ENCODE measurements around the gene CAND1.

CAND1 gene

DNA sequence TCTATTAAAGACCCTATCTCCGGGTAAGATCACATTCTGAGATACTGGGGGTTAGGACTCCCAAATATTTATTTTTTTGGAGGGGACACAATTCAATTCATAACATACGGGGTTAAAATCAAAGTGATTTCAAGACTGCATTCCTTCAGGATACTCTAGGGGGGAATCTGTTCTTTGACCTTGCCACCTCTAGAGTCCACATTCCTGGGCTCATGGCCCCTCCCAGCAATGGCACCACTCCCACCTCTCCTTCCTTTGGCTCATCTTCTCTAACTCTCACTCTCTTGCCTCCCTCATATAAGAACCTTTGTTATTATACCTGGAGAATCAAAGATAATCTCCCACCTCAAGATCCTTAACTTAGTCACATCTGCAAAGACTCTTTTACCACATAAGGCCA lies 79.5 kb downstream of the CAND1 start:
- no peak for DNase-seq

DNA sequence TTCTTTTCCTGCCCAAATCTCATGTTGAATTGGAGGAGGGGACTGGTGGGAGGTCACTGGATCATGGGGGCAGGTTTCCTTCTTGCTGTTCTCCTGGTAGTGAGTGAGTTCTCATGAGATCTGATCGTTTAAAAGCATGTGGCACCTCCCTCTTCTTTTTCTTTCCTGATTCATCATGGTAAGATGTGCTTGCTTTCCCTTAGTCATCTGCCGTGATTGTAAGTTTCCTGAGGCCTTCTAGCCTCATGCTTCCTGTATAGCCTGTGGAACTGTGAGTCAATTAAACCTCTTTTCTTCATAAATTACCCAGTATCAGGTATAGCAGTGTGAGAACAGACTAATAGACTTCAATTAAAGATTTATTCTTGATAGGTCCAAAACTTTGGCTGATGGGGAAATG lies 83.5 kb downstream of the CAND1 start:
- no peak for DNase-seq

DNA sequence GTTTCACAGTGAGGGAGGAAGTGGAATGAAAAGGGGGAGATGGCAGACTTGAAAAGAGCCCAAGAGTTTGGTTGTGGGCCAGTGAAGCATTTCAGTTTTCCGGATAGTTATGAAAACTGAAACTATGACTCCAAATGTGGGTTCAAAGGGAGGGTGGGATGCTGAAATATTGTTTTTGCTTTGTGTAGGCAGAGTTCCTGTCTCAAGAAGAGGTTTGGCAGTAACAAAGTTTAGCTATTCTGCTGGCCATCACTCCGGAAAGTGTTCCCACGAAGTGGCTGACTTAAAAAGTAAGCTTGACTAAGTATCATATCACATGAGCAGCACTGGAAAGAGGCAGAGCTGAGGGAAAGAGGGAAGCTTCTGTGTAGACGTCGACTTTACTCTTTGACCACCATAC lies 85.2 kb downstream of the CAND1 start:
- DNase-seq: no peak

DNA sequence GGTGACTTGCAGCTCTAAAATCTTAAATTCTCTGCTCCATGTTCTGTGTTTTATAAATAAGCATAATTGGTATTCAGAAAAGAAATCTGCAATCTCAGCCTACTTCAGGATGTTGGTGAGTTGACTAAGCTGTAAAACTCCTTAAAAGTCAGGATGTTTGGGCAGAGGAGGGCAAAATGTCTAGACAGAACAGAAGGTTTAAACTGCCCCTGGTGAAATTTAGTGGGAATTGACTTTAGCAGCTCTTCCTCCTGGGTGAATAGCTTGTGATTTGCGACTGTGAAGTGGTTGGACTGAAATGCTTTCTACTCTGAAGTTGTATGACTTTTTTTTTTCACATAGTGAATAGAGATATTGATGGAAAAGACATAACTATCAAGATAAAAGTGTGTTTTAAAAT lies 85.8 kb downstream of the CAND1 start:
- DNase-seq: no peak

DNA sequence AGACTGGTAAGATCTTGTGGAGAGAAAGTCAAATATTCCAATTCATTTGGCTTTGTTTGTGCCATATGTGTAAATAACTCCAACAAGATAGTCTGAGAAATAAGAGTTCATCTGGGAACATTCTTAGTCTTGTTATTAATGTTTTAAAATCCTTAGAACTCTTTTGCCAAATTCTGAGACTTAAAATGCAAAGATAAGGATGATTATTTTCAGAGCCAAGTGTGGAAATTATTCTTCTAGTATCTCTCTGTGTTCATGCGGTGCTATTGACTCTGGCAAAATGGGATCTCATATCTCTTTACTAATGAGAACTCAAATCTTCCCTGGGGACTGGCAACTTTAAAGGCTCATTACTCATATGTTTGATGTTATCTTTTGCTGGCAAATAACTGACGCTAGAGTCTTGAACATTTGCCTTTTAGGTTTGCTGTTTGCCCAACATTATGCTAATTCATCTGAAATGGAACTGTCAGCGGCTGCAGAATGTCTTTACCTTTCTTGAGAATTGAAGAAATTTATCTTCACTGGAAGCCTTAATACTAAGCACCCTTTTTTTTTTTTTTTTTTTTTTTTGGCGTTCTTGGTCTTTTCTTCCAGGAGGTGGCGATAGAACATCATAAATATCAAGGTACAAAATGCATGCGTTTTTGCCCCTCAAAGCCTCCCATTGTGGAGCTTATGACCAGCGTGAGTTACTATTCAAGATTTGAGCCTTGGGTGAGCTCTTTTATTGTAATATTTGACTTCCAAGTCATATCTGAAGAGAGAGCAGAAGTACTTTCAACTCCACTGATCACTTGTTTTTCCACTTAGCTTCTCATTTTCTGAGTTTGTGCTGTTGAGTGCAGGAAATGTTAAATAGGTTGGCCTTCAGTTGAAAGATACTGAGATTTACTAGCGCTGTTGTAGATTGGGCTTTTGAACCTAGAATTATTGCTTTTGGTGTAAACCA lies 86.5 kb downstream of the CAND1 start:
- peak in 1 of 2 donors; percentile 51 for DNase-seq

DNA sequence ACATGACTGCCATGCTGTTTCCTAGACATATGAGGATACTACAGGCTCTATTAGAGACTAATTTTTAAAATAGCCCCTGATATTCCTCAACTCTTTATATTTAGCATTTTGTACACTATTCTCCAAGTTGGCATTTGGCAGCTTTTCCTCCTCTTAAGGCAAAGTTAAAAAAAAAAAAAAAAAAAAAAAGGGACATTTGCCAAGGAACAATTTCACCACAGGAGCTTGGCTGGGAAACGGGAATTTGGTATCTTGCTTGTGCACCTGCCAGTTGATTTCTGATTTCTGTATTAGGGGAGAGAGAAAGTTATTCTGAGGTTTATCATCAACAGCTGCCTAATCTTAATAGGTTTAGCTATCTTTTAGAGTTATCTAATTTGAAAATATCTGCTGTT lies 87.2 kb downstream of the CAND1 start:
- DNase-seq: no peak

DNA sequence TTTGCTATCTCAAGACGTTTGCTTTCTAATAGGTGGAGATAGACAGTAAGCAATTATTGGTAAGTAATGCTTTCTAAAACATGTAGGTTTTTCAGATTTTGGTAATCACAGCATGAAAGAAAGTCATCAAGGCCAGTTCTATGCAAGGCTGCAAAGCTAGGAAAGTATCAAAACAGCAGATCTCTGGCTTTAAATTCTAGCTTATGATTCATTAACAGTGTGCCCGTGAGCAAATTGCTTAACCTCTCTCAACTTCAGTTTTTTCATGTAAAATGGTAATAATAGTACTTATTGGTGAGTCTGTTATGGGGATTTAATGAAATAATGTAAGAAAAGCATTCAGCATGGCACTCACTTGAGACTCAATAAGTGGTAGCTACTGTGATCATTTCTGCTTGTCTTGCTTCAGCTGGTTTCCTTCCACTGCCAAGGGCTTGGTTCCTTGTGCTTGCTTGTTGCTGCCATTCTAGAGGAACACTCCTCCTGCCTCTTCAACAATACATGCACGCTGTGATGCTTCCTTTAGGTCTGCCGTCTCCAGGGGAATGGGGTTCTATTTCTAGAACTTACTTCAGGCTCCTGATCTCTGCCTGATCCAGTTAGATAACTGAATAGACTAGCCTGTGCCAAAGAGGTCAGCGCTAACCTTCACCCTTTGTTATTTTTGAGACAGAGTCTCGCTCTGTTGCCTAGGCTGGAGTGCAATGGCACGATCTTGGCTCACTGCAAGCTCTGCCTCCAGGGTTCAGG lies 88.4 kb downstream of the CAND1 start:
- DNase-seq: no peak

DNA sequence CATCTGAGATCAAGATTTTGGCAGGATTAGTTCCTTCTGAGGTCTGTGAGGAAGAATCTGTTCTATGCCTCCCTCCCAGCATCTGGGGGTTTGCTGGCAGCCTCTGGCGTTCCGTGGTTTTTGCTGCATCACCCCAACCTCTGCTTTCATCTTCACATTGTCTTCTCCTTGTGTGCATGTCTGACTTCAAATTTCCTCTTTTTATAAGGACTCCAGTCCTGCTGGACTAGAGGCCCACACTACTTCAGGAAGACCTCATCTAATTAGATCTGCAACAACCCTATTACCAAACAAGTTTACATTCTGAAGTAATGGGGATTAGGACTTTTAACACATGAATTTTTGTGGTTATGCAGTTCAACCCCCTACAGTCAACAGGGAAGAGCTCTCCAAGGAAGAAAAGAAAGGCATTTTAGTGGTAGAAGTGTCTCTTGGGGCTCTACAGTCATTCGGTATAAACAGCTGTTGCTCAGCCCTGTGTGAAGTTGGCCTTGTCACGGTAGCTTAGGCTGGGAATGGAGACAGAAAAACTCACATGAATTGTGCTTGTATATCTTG lies 89.7 kb downstream of the CAND1 start:
- no peak for DNase-seq

DNA sequence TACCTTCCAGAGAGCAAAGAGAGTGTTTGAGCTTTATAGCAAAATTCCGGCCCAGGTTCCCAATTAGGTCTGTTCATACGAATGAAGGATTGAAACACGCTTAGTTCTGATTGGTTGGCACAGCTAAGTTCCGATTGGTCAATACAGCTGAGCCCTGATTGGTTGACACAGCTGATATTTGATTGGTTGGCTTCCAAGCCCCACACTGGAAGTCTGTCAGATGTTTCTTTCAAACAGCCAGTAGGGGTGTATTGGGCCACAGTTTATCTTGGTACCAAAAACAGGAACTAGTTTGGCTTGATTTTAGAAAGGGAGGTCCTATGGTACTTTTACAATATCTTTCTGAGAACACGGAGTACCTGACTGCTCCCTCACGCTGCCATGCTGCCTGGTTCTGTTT lies 93.4 kb downstream of the CAND1 start:
- DNase-seq: no peak

DNA sequence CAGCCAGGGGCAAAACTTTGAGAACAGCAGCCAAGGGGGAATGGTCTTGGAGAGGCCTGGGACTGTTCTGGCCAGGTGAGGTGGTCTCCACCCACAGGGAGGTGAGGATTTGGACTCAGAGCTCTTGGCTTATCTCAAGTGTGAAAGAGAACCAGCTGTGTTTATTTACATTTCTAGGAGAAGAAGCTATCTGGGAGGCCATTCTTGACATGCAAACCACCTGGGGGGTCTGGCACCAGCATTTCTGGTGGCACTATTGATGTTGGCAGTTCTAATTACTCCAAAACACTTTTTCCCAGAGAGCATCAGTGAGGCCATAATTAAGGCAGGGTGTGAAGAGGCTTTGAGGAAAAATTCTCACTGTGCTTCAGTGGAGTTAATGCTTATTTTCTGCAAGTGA lies 95.1 kb downstream of the CAND1 start:
- no peak for DNase-seq

DNA sequence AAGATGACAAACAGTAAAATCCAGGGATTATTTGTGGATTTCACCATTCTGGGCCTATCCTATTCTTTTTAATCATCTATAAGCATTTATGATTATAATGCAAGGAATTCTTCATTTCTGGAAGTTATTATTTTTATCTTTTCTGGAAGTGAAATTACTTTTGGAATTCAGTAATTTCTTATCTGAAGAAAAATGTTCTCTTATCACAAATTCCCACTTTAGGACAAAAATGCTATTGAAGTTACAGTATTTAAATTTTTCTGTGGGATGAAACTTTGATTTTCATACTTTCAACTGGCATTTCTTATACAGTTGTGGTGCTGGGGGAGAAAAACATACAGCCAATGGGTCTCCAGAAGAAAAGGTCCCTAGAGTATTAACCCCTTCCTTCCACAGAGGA lies 96.0 kb downstream of the CAND1 start:
- DNase-seq: no peak

DNA sequence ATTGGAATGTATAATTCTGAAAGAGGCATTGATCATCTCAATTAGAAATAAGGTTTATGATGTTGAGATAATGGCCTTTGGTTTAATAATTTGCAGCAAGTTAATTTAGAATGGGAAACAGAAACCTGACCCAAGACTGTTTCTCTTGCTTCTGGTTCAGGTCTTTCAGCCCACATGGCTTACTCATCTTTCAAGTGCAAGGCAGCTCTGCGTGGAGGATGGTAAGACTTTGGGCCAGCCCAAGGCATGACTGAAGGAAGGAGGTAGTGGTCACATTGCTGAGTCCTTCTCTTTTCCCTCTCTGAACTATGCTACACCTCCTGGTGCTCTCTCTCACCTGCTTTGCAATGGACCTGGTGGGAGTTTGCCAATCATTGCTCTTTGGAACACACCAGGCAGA lies 98.7 kb downstream of the CAND1 start:
- no peak for DNase-seq

Data from hippocampal formation (tissue), 2 donors.